MCF 10A (cell line): Measurements from ENCODE around the gene TMEM145. TPM values are rescaled to one million over a fixed set of nuclear protein-coding genes. Genes with fewer than 3 reads are reported as not detected.

Experiments used
- BruUV-seq: library from RNA; stranded (reverse); fragments of 400-500 nt; replicated peaks from 2 replicates; lab custom pipeline; 2021; lab: Mats Ljungman, UMichigan
- CTCF ChIA-PET: fragments of 300-600 bp; sonication (Branson Sonifier 250); formaldehyde crosslinking; extraction: SDS; loops from one replicate; lab custom pipeline; 2021; ENCODE audit warnings: antibody characterized with exemption, inconsistent platforms; lab: Yijun Ruan, JAX
- POLR2A ChIA-PET: fragments of 300-600, 350-650 bp; sonication (Branson Sonifier 250); formaldehyde crosslinking; extraction: SDS; loops from one replicate; lab custom pipeline; 2020; ENCODE audit warnings: antibody characterized with exemption, inconsistent platforms; lab: Yijun Ruan, JAX
- DNase-seq: peaks from one replicate; pipeline ENCODE4 v3.0.0-alpha.2; 2018; ENCODE audit not compliant: unreplicated experiment
- H3K27ac Mint-ChIP-seq: one replicate; pipeline ENCODE4 v1.8.0; 2022; ENCODE audit warnings: mild to moderate bottlenecking, low read depth, mixed read lengths; ENCODE audit not compliant: unreplicated experiment
- H3K27me3 Mint-ChIP-seq: one replicate; pipeline ENCODE4 v1.8.0; 2022; ENCODE audit warnings: mixed read lengths; ENCODE audit not compliant: insufficient read depth, unreplicated experiment
- H3K36me3 Mint-ChIP-seq: one replicate; pipeline ENCODE4 v1.8.0; 2022; ENCODE audit warnings: mild to moderate bottlenecking, moderate library complexity, mixed read lengths; ENCODE audit not compliant: insufficient read depth, unreplicated experiment
- H3K4me1 Mint-ChIP-seq: one replicate; pipeline ENCODE4 v1.8.0; 2022; ENCODE audit warnings: mixed read lengths; ENCODE audit not compliant: insufficient read depth, unreplicated experiment
- H3K4me3 Mint-ChIP-seq: one replicate; pipeline ENCODE4 v1.8.0; 2022; ENCODE audit warnings: mild to moderate bottlenecking, moderate library complexity, mixed read lengths; ENCODE audit not compliant: unreplicated experiment
- H3K9me3 Mint-ChIP-seq: one replicate; pipeline ENCODE4 v1.8.0; 2022; ENCODE audit warnings: mixed read lengths; ENCODE audit not compliant: unreplicated experiment
- intact Hi-C: fragments of 100-400 bp; cut with micrococcal nuclease; formaldehyde crosslinking; loops from 2 replicates; pipeline ENCODE4 v1.14.1; 2022
- total RNA-seq: library from RNA; stranded (reverse); gene quantifications from 2 replicates; pipeline ENCODE4 v1.2.3, GENCODE V29; 2022
- TF ChIP-seq, protein P1 (sequence below): fragments of 200-600 bp; IDR thresholded peaks from one replicate; pipeline ENCODE4 v1.8.0; 2022; ENCODE audit warnings: antibody characterized with exemption, mild to moderate bottlenecking; ENCODE audit not compliant: unreplicated experiment

TMEM145 gene
- total RNA-seq, 1 experiment from 2014 or later: not detected

DNA sequence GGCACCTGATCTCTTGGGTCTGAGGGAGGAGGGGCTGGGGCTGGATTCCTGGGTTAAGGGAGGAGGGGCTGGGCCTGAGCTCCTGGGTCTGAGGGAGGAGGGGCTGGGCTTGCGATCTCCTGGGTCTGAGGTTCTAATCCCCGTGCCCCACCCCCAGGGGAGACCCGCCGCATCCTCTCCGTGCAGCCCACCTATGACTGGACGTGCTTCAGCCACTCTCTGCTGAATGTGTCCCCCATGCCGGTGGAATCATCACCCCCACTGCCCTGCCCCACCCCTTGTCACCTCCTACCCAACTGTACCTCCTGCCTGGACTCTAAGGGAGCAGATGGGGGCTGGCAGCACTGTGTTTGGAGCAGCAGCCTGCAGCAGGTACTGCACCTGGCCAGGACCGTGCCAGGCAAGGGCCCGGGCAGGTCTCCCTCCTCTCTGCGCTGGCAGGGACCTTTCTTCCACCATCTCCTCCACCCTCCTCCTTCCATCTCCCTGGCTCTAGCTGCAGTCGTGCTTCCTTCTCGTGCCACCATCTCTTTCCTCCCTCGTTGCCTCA is 49.9 kb downstream of the TMEM145 start:
- Mint-ChIP-seq H3K27me3 (no peaks in the 10 kb centered on the region), H3K4me1 (no peaks in the 10 kb centered on the region), H3K9me3 (peaks cover 10% of the 10 kb centered on the region), H3K27ac (no peak overlapping the region), H3K4me3 (no peak overlapping the region), H3K36me3 (peaks cover 31% of the 10 kb centered on the region)
- intact Hi-C loops: no loop called here
- TF ChIP-seq, protein P1, sequence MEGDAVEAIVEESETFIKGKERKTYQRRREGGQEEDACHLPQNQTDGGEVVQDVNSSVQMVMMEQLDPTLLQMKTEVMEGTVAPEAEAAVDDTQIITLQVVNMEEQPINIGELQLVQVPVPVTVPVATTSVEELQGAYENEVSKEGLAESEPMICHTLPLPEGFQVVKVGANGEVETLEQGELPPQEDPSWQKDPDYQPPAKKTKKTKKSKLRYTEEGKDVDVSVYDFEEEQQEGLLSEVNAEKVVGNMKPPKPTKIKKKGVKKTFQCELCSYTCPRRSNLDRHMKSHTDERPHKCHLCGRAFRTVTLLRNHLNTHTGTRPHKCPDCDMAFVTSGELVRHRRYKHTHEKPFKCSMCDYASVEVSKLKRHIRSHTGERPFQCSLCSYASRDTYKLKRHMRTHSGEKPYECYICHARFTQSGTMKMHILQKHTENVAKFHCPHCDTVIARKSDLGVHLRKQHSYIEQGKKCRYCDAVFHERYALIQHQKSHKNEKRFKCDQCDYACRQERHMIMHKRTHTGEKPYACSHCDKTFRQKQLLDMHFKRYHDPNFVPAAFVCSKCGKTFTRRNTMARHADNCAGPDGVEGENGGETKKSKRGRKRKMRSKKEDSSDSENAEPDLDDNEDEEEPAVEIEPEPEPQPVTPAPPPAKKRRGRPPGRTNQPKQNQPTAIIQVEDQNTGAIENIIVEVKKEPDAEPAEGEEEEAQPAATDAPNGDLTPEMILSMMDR: no peak
- CTCF ChIA-PET: no interaction called here
- POLR2A ChIA-PET: no interaction called here
- no TSS peak for BruUV-seq
- no peak for DNase-seq

DNA sequence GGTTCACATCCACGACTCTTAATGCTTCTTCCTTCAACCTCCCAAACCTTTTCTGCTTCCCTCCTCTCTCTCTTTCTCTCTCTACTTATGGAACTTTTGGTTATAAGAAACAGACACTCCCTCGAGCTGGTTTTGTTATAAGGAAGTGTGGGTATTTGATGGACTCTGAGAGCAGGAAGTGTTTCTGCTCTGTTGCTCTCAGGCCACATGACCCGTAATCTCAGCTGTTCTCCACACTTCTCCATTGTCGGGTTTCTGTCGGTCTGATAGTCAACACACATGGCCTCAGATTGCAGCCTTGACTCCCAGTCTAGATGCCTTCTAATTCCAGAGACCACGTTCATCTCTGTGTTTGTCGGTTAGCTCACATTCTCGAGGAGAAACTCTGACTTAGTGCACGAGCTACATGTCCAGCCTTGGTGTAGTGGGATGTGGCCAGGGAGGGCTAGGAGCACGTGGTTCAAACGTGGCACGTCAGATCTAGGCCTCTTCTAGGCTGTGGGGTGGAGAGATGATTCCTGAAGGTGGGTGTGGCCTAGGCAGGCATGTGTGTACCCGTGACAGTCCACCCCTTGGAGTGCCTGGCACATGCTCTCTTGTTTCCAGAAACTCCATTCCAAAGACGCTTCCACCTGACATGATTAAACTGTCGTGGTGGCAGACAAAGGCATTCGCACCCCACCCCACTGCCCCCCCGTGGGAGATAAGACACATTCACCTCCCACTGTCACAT is 50.7 kb downstream of the TMEM145 start:
- CTCF ChIA-PET: no interaction called here
- Mint-ChIP-seq H3K4me3 (no peak overlapping the region), H3K4me1 (no peaks in the 10 kb centered on the region), H3K9me3 (peaks cover 10% of the 10 kb centered on the region), H3K27me3 (no peaks in the 10 kb centered on the region), H3K36me3 (peaks cover 31% of the 10 kb centered on the region), H3K27ac (no peak overlapping the region)
- DNase-seq: no peak
- TF ChIP-seq, protein P1: no peak
- intact Hi-C loops: no loop called here
- BruUV-seq: no TSS peak
- POLR2A ChIA-PET: no interaction called here

GRCh38 chr19:42366673-42367072 is 53.6 kb downstream of the TMEM145 start:
- intact Hi-C loops: no loop called here
- H3K27me3 Mint-ChIP-seq: no peaks in the 10 kb centered on the region
- no peak overlapping the region for H3K27ac Mint-ChIP-seq
- no TSS peak for BruUV-seq
- peaks cover 32% of the 10 kb centered on the region for H3K36me3 Mint-ChIP-seq
- DNase-seq: no peak
- H3K4me1 Mint-ChIP-seq: no peaks in the 10 kb centered on the region
- TF ChIP-seq, protein P1: no peak
- H3K4me3 Mint-ChIP-seq: no peak overlapping the region
- CTCF ChIA-PET: no interaction called here
- peaks cover 10% of the 10 kb centered on the region for H3K9me3 Mint-ChIP-seq
- POLR2A ChIA-PET: no interaction called here

- Mint-ChIP-seq H3K36me3 (peaks cover 26% of the 10 kb centered on the region), H3K27me3 (no peaks in the 10 kb centered on the region), H3K4me1 (no peaks in the 10 kb centered on the region), H3K4me3 (no peak overlapping the region), H3K9me3 (peaks cover 10% of the 10 kb centered on the region), H3K27ac (no peak overlapping the region)
- no peak for DNase-seq
- ChIA-PET CTCF (no interaction called here), POLR2A (no interaction called here)
- no TSS peak for BruUV-seq
- intact Hi-C loops: no loop called here
- TF ChIP-seq, protein P1: no peak
Observed at GRCh38 chr19:42367929-42368328, 54.8 kb downstream of the TMEM145 start.
